PC-9 (cell line): ENCODE results near the gene APOL2. TPM values are rescaled to one million over a fixed set of nuclear protein-coding genes. Genes with fewer than 3 reads are reported as not detected.

Experiments used
- BruUV-seq: library from RNA; stranded (reverse); fragments of 400-500 nt; replicated peaks from 2 replicates; lab custom pipeline; 2021; lab: Mats Ljungman, UMichigan
- CTCF ChIA-PET: fragments of 300-600 bp; sonication (Branson Sonifier 250); formaldehyde crosslinking; loops from one replicate; lab custom pipeline; 2022; ENCODE audit warnings: antibody characterized with exemption; lab: Charles Lee
- POLR2A ChIA-PET: fragments of 300-600 bp; sonication (Branson Sonifier 250); formaldehyde crosslinking; loops from one replicate; lab custom pipeline; 2022; ENCODE audit warnings: antibody characterized with exemption; ENCODE audit not compliant: unreplicated experiment; lab: Charles Lee
- DNase-seq, 2 experiments: peaks; one replicate each; pipeline versions ENCODE4 v3.0.0 to v3.0.0-alpha.2; 2015 to 2022; ENCODE audit warnings: mixed read lengths in 1 of 2
- H2AFZ ChIP-seq: fragments of 200-600 bp; sonication (generic); 2 replicates; pipeline ENCODE4 v1.8.1; 2017; ENCODE audit warnings: antibody characterized with exemption
- H3F3A ChIP-seq: fragments of 200-600 bp; sonication (generic); 2 replicates; pipeline ENCODE4 v1.8.1; 2017; ENCODE audit warnings: antibody characterized with exemption, mild to moderate bottlenecking, low read depth; ENCODE audit not compliant: insufficient read depth
- H3K27ac ChIP-seq: fragments of 200-600 bp; sonication (generic); 2 replicates; pipeline ENCODE4 v1.6.1; 2016; ENCODE audit warnings: mixed run types
- H3K27me3 ChIP-seq: fragments of 200-600 bp; sonication (generic); 2 replicates; pipeline ENCODE4 v1.6.1; 2016; ENCODE audit warnings: low read depth, mixed run types; ENCODE audit not compliant: insufficient read depth
- H3K36me3 ChIP-seq: fragments of 200-600 bp; sonication (generic); 2 replicates; pipeline ENCODE4 v1.6.1; 2016; ENCODE audit warnings: low read depth, mixed run types
- H3K4me1 ChIP-seq: fragments of 200-600 bp; sonication (generic); replicated peaks from 2 replicates; pipeline ENCODE4 v1.6.1; 2016; ENCODE audit warnings: mixed run types; ENCODE audit not compliant: insufficient read depth
- H3K4me2 ChIP-seq: fragments of 200-600 bp; sonication (generic); 2 replicates; pipeline ENCODE4 v1.6.1; 2017; ENCODE audit warnings: mixed run types
- H3K4me3 ChIP-seq: fragments of 200-600 bp; sonication (generic); 2 replicates; pipeline ENCODE4 v1.6.1; 2016; ENCODE audit warnings: mixed run types
- H3K79me2 ChIP-seq: fragments of 200-600 bp; sonication (generic); 2 replicates; pipeline ENCODE4 v1.6.1; 2017; ENCODE audit warnings: low read depth, mixed run types
- H3K9me2 ChIP-seq: fragments of 200-600 bp; sonication (generic); 2 replicates; pipeline ENCODE4 v1.8.1; 2017; ENCODE audit warnings: mild to moderate bottlenecking; ENCODE audit not compliant: insufficient read depth
- H3K9me3 ChIP-seq: fragments of 200-600 bp; sonication (generic); 2 replicates; pipeline ENCODE4 v1.8.1; 2016; ENCODE audit warnings: low read depth; ENCODE audit not compliant: insufficient read depth
- H4K20me1 ChIP-seq: fragments of 200-600 bp; sonication (generic); 2 replicates; pipeline ENCODE4 v1.8.1; 2017; ENCODE audit not compliant: insufficient read depth
- EZH2 ChIP-seq: fragments of 200-600 bp; sonication (generic); IDR thresholded peaks from 2 replicates; pipeline ENCODE4 v1.8.0; 2017; ENCODE audit warnings: antibody characterized with exemption, low read depth
- intact Hi-C: fragments of 100-400 bp; cut with micrococcal nuclease; formaldehyde crosslinking; loops from one replicate; pipeline ENCODE4 v1.10.0; 2022; ENCODE audit not compliant: unreplicated experiment
- total RNA-seq: library from RNA; stranded (reverse); gene quantifications from 2 replicates; pipeline ENCODE4 v1.2.3, GENCODE V29; 2021
- TF ChIP-seq, protein P1 (sequence below): fragments of 200-600 bp; sonication (generic); conservative IDR thresholded peaks from 2 replicates; pipeline ENCODE4 v1.6.1; 2017; ENCODE audit warnings: mixed run types, antibody characterized with exemption, mild to moderate bottlenecking, moderate library complexity

Gene APOL2
- total RNA-seq, 1 experiment from 2014 or later: 27.4 TPM

DNA sequence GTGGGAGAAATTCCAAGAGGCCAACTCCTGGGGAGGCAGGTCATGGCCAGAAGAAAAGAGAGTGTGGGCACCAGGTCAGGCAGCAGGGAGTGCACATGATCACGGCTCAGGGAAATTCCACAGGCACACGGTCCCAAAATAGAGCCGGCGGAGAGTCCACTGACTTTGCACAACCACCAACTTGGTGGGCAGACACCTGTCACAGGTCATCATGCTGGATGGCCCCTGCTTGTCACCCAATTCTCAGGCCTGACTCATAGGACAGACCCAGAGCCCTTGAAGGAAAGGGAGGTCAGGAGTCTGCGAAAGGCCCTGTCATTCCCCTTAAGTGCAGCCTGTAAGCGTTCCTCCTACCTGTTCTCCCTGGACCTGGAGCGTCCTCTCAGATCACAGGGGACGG is 15.8 kb downstream of the APOL2 start:
- POLR2A ChIA-PET: no interaction called here
- H3F3A ChIP-seq: no peaks in the 10 kb centered on the region
- H3K79me2 ChIP-seq: no peaks in the 10 kb centered on the region
- H2AFZ ChIP-seq: no peak overlapping the region
- H3K27ac ChIP-seq: no peak overlapping the region
- intact Hi-C loops: loop anchor here (5.0 kb wide), 1 partner anchor 76 kb away; no protein-coding TSS in a partner anchor
- no peak for TF ChIP-seq EZH2
- TF ChIP-seq, protein P1, sequence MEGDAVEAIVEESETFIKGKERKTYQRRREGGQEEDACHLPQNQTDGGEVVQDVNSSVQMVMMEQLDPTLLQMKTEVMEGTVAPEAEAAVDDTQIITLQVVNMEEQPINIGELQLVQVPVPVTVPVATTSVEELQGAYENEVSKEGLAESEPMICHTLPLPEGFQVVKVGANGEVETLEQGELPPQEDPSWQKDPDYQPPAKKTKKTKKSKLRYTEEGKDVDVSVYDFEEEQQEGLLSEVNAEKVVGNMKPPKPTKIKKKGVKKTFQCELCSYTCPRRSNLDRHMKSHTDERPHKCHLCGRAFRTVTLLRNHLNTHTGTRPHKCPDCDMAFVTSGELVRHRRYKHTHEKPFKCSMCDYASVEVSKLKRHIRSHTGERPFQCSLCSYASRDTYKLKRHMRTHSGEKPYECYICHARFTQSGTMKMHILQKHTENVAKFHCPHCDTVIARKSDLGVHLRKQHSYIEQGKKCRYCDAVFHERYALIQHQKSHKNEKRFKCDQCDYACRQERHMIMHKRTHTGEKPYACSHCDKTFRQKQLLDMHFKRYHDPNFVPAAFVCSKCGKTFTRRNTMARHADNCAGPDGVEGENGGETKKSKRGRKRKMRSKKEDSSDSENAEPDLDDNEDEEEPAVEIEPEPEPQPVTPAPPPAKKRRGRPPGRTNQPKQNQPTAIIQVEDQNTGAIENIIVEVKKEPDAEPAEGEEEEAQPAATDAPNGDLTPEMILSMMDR: no peak
- no peak overlapping the region for H3K4me2 ChIP-seq
- CTCF ChIA-PET: no interaction called here
- no TSS peak for BruUV-seq
- DNase-seq: no peak
- no peaks in the 10 kb centered on the region for H4K20me1 ChIP-seq
- H3K9me3 ChIP-seq: no peaks in the 10 kb centered on the region
- no peaks in the 10 kb centered on the region for H3K9me2 ChIP-seq
- no peaks in the 10 kb centered on the region for H3K4me1 ChIP-seq
- no peaks in the 10 kb centered on the region for H3K36me3 ChIP-seq
- H3K27me3 ChIP-seq: no peaks in the 10 kb centered on the region
- no peak overlapping the region for H3K4me3 ChIP-seq

DNA sequence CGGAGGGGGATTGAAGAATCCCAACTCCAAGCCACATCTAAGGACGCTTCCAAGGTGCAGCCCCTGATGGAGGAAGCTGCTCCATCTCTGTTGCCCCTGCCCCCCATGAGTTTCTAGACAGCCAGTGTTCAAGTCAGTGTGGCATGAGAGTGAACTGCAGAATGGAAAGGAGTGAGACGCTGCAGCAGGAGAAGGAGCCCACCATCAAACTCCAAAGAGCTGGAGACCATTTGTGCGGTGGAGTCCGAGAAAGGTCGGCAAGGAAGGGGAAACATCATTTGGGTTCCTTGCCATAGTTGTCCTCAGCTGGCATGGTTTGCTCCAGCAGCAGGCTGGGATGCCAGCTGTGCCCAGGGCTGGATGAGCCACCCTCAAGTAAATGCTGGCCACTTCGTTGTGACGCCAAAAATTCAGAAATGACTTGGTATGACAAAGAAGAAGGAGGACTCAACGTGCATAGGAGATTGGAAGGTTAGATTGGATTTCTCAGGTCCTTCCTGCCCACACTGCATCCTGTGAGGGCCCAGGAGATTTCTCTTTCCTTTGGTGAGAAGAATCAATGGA is 16.4 kb downstream of the APOL2 start:
- DNase-seq: no peak
- BruUV-seq: no TSS peak
- H3K36me3 ChIP-seq: no peaks in the 10 kb centered on the region
- no peaks in the 10 kb centered on the region for H4K20me1 ChIP-seq
- H3K27ac ChIP-seq: no peak overlapping the region
- H2AFZ ChIP-seq: no peak overlapping the region
- TF ChIP-seq EZH2: no peak
- TF ChIP-seq, protein P1: no peak
- no peaks in the 10 kb centered on the region for H3F3A ChIP-seq
- no peaks in the 10 kb centered on the region for H3K4me1 ChIP-seq
- intact Hi-C loops: loop anchor here (5.0 kb wide), 1 partner anchor 76 kb away; no protein-coding TSS in a partner anchor
- ChIA-PET POLR2A (no interaction called here), CTCF (no interaction called here)
- no peak overlapping the region for H3K4me2 ChIP-seq
- H3K9me3 ChIP-seq: no peaks in the 10 kb centered on the region
- no peak overlapping the region for H3K4me3 ChIP-seq
- no peaks in the 10 kb centered on the region for H3K9me2 ChIP-seq
- H3K79me2 ChIP-seq: no peaks in the 10 kb centered on the region
- H3K27me3 ChIP-seq: no peaks in the 10 kb centered on the region; the same call in 1 of the 2 replicates

DNA sequence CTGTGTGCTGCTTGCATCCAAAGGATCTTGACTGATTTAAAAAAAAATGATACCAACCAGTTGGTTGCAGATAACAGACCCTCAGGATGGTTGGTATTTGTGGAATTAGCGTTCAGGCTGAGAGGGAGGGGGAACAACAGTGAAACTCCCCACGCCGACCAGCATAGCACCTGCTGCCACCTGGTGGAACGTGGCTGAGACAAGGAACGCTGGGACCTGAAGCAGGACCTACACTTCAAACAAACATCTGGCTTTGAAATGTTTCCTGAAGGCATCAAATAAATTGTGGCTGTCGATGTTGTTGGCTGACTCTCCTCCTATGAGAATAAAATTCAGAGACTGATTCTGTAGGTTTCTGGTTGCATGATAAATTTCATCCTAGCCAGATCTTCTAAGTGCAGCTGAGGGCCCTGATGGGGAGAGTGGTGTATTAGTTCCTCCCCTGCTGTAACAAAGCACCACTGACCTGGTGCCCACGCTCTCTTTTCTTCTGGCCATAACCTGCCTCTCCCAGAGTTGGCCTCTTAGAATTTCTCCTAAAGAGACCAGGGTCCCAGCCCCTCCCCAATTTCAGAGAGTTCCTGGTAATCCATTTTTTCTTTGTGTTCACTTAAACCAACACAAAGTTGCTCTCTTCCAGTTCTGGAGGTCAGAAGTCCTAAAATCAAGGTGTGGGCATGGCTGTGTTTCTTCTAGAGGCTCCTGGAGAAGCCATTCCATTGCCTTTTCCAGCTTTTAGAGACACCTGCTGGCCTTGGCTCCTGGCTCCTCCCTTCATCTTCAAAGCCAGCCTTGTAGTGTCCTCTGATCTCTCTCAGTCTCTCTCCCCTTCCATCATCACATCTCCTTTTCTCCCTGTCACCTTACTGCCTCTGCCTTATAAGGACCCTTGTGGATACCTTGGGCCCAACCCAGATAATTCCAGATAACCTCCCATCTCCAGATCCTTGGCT is 17.3 kb downstream of the APOL2 start:
- intact Hi-C loops: loop anchor here (1.0 to 5.0 kb wide), 2 partner anchors 27 to 75 kb away; no protein-coding TSS in a partner anchor
- Histone ChIP-seq H3K36me3 (no peaks in the 10 kb centered on the region), H3K27ac (no peak overlapping the region), H3K27me3 (no peaks in the 10 kb centered on the region; the same call in 1 of the 2 replicates), H3K4me2 (no peak overlapping the region), H3K9me2 (no peaks in the 10 kb centered on the region), H3K4me1 (no peaks in the 10 kb centered on the region), H2AFZ (no peak overlapping the region), H3K4me3 (no peak overlapping the region), H3K79me2 (no peaks in the 10 kb centered on the region), H3F3A (no peaks in the 10 kb centered on the region), H4K20me1 (no peaks in the 10 kb centered on the region), H3K9me3 (no peaks in the 10 kb centered on the region)
- DNase-seq: peak in 1 of 2 experiments; percentile 52
- ChIA-PET POLR2A (interaction anchor here (0.5 to 0.7 kb wide), 2 partner anchors 735 to 1481 kb away, joined by 3 read pairs; no protein-coding TSS in a partner anchor), CTCF (no interaction called here)
- no peak for TF ChIP-seq EZH2
- TF ChIP-seq, protein P1: peak; percentile 74
- no TSS peak for BruUV-seq
